Natural killer cell (primary cell): ENCODE data around the gene CABCOCO1. TPM values are rescaled to one million over a fixed set of nuclear protein-coding genes. Genes with fewer than 3 reads are reported as not detected.

ENCODE experiments used
- ATAC-seq, 3 donors: fragments of 150-1000 bp in 2 of 3; fragments of 200-7000 bp in 1 of 3; cut with Tn5 transposase; 1 replicate in 1 of 3; 2 replicates in 2 of 3; pipeline ENCODE4 v1.10.0; 2021; ENCODE audit warnings: mild to moderate bottlenecking in 2 of 3, moderate library complexity in 2 of 3
- DNase-seq, 2 donors: peaks; one replicate each; pipeline versions ENCODE4 v3.0.0 to v3.0.0-alpha.2; 2013 to 2021; ENCODE audit warnings: mixed read lengths in 1 of 2
- H3K27ac ChIP-seq: one replicate; pipeline ENCODE4 v1.5.1; 2013; ENCODE audit warnings: mild to moderate bottlenecking, low read length
- H3K27me3 ChIP-seq: one replicate; pipeline ENCODE4 v1.6.1; 2013; ENCODE audit warnings: low read length; ENCODE audit not compliant: control insufficient read depth, insufficient read depth
- H3K36me3 ChIP-seq: one replicate; pipeline ENCODE4 v1.6.1; 2013; ENCODE audit warnings: low read length; ENCODE audit not compliant: control insufficient read depth, insufficient read depth
- H3K4me1 ChIP-seq: one replicate; pipeline ENCODE4 v1.6.1; 2013; ENCODE audit warnings: low read length; ENCODE audit not compliant: control insufficient read depth, insufficient read depth
- H3K4me3 ChIP-seq: one replicate; pipeline ENCODE4 v1.5.1; 2013; ENCODE audit warnings: low read length
- H3K9me3 ChIP-seq: one replicate; pipeline ENCODE4 v1.6.1; 2013; ENCODE audit warnings: low read length; ENCODE audit not compliant: control insufficient read depth, insufficient read depth
- H3K27ac Mint-ChIP-seq, 2 donors: one replicate each; pipeline ENCODE4 v1.8.0; 2022; ENCODE audit warnings: mild to moderate bottlenecking in 2 of 2, mixed read lengths in 2 of 2, moderate library complexity in 1 of 2
- H3K27me3 Mint-ChIP-seq, 2 donors: one replicate each; pipeline ENCODE4 v1.8.0; 2022; ENCODE audit warnings: low read depth in 2 of 2, mixed read lengths in 2 of 2
- H3K36me3 Mint-ChIP-seq: one replicate; pipeline ENCODE4 v1.8.0; 2022; ENCODE audit warnings: mixed read lengths
- H3K4me1 Mint-ChIP-seq, 2 donors: one replicate each; pipeline ENCODE4 v1.8.0; 2022; ENCODE audit warnings: mixed read lengths in 2 of 2
- H3K4me3 Mint-ChIP-seq: one replicate; pipeline ENCODE4 v1.8.0; 2022; ENCODE audit warnings: mild to moderate bottlenecking, moderate library complexity, mixed read lengths
- H3K9me3 Mint-ChIP-seq, 2 donors: one replicate each; pipeline ENCODE4 v1.8.0; 2022; ENCODE audit warnings: mixed read lengths in 2 of 2
- CTCF ChIP-seq: fragments of 200-600 bp; IDR thresholded peaks from one replicate; pipeline ENCODE4 v1.8.0; 2022; ENCODE audit warnings: antibody characterized with exemption
- WGBS: methylation state at CpG from one replicate; pipeline ENCODE4 v1.1.7; 2013; ENCODE audit warnings: missing lambda C conversion rate; ENCODE audit not compliant: insufficient coverage; 5-methylcytosine and 5-hydroxymethylcytosine counted together
- intact Hi-C: fragments of 100-400 bp; cut with micrococcal nuclease; formaldehyde crosslinking; loops from one replicate; pipeline ENCODE4 v1.14.2; 2022
- total RNA-seq, 4 donors: library from RNA; stranded (reverse); fragments of 120-200 nt in 1 of 4; gene quantifications; one replicate each; pipeline versions ENCODE4 v1.2.3 to v1.2.4, GENCODE V29; 2013 to 2022

Gene CABCOCO1
- total RNA-seq, 3 donors from 2014 or later (not counting 1 experiment from before 2014, with no cell fraction given), result not detected

GRCh38 chr10:61669161-61669725 lies 6.5 kb downstream of the CABCOCO1 start:
- Histone ChIP-seq H3K4me1 (no peaks in the 10 kb centered on the region), H3K27me3 (no peaks in the 10 kb centered on the region), H3K27ac (no peak overlapping the region), H3K9me3 (no peaks in the 10 kb centered on the region), H3K36me3 (no peaks in the 10 kb centered on the region), H3K4me3 (no peak overlapping the region)
- no peak for TF ChIP-seq CTCF
- no peaks in the 10 kb centered on the region for H3K36me3 Mint-ChIP-seq
- ATAC-seq (no peak), DNase-seq (no peak)
- H3K9me3 Mint-ChIP-seq, result no peaks in the 10 kb centered on the region
- peaks cover 4 to 10% of the 10 kb centered on the region in 2 donors for H3K27me3 Mint-ChIP-seq
- no peaks in the 10 kb centered on the region for H3K4me1 Mint-ChIP-seq
- no peak overlapping the region for H3K27ac Mint-ChIP-seq
- intact Hi-C loops, result no loop called here
- no peak overlapping the region for H3K4me3 Mint-ChIP-seq

- no peak overlapping the region for H3K4me3 Mint-ChIP-seq
- Histone ChIP-seq H3K4me1 (no peaks in the 10 kb centered on the region), H3K27me3 (no peaks in the 10 kb centered on the region), H3K36me3 (no peaks in the 10 kb centered on the region), H3K4me3 (no peak overlapping the region), H3K9me3 (no peaks in the 10 kb centered on the region), H3K27ac (no peak overlapping the region)
- no peaks in the 10 kb centered on the region for H3K9me3 Mint-ChIP-seq
- H3K27ac Mint-ChIP-seq, result no peak overlapping the region
- H3K4me1 Mint-ChIP-seq, result no peaks in the 10 kb centered on the region
- no peak for ATAC-seq
- intact Hi-C loops, result no loop called here
- no peaks in the 10 kb centered on the region for H3K36me3 Mint-ChIP-seq
- H3K27me3 Mint-ChIP-seq, result peaks cover 0 to 4% of the 10 kb centered on the region in 2 donors
- TF ChIP-seq CTCF, result no peak
- DNase-seq, result no peak
Observed at GRCh38 chr10:61669849-61670248, 7.1 kb downstream of the CABCOCO1 start.

- H3K4me3 ChIP-seq, result no peak overlapping the region
- no peaks in the 10 kb centered on the region for H3K27me3 Mint-ChIP-seq
- H3K4me1 Mint-ChIP-seq, result no peaks in the 10 kb centered on the region
- WGBS, result 67% methylated on average over 3 of the region's 4 CpGs
- no peaks in the 10 kb centered on the region for H3K36me3 ChIP-seq
- H3K27me3 ChIP-seq, result no peaks in the 10 kb centered on the region
- DNase-seq (no peak), ATAC-seq (no peak)
- no peak for TF ChIP-seq CTCF
- no peaks in the 10 kb centered on the region for H3K9me3 ChIP-seq
- H3K36me3 Mint-ChIP-seq, result no peaks in the 10 kb centered on the region
- no peak overlapping the region for H3K27ac ChIP-seq
- H3K27ac Mint-ChIP-seq, result no peak overlapping the region
- no peaks in the 10 kb centered on the region for H3K9me3 Mint-ChIP-seq
- intact Hi-C loops, result no loop called here
- H3K4me3 Mint-ChIP-seq, result no peak overlapping the region
- no peaks in the 10 kb centered on the region for H3K4me1 ChIP-seq
Observed at GRCh38 chr10:61673360-61673759, 10.6 kb downstream of the CABCOCO1 start.

GRCh38 chr10:61682323-61682722 lies 19.6 kb downstream of the CABCOCO1 start:
- no peak for TF ChIP-seq CTCF
- no peaks in the 10 kb centered on the region for H3K4me1 Mint-ChIP-seq
- no peak overlapping the region for H3K27ac ChIP-seq
- intact Hi-C loops, result no loop called here
- no peaks in the 10 kb centered on the region for H3K36me3 ChIP-seq
- DNase-seq (no peak), ATAC-seq (no peak)
- H3K27me3 Mint-ChIP-seq, result peaks cover 0 to 4% of the 10 kb centered on the region in 2 donors
- H3K36me3 Mint-ChIP-seq, result no peaks in the 10 kb centered on the region
- 93% methylated on average over 1 of the region's 1 CpG for WGBS
- no peaks in the 10 kb centered on the region for H3K9me3 Mint-ChIP-seq
- H3K27me3 ChIP-seq, result no peaks in the 10 kb centered on the region
- H3K4me3 ChIP-seq, result no peak overlapping the region
- H3K4me1 ChIP-seq, result no peaks in the 10 kb centered on the region
- H3K27ac Mint-ChIP-seq, result no peak overlapping the region
- H3K4me3 Mint-ChIP-seq, result no peak overlapping the region
- no peaks in the 10 kb centered on the region for H3K9me3 ChIP-seq
